Cardiac atrium fibroblast (primary cell): ENCODE measurements around the gene KCNH1. TPM values are rescaled to one million over a fixed set of nuclear protein-coding genes. Genes with fewer than 3 reads are reported as not detected.

Experiments
- total RNA-seq: library from RNA; depleted of rRNA; stranded (reverse); fragments of >200 nt; gene quantifications from 2 replicates; pipeline ENCODE4 v1.2.3, GENCODE V29; 2015

Gene KCNH1
- total RNA-seq: not detected in 2 replicates

GRCh38 chr1:211133836-211134669 lies at the start of gene KCNH1:
Gene KCNH1, minus strand, starts transcription at chr1:211134148. Its CDS starts 203 bp downstream, at chr1:211133945.

Other genes with a start within 250 kb of the KCNH1 start
- gene RCOR3, start 125.2 kb upstream of the KCNH1 start, total RNA-seq: 13.4 and 45.3 TPM in 2 replicates
- 5.5 and 9.6 TPM in 2 replicates for gene TRAF5, start 192.7 kb upstream of the KCNH1 start, total RNA-seq